RPMI8226 (cell line): ENCODE measurements around the gene DLL3.

Experiments
- DNase-seq: peaks from one replicate; pipeline ENCODE4 v3.0.0-alpha.2; 2015

Gene DLL3

GRCh38 chr19:39483141-39483540 lies 15.6 kb upstream of the DLL3 start:
- no peak for DNase-seq

DNA sequence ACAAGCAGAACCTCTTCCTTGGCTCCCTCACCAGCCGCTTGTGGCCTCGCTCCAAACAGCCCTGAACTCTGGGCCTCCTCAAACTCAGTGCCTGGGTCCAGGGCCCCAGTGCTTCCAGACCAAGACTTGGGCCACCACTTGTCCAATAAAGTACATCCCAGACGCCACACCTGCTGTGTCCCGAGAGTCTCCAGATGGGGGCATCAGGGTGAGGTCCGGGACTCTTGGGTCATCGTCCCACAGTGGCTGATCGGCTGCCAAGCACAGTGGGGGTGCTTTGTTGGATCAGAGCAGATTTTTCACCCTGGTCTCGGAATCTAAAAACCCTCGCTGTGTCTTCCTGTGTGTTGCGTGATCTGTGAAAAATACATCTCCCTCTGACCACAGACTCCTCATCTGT lies 9.0 kb upstream of the DLL3 start:
- DNase-seq, result no peak

- no peak for DNase-seq
Measured at GRCh38 chr19:39492225-39492624, 6.5 kb upstream of the DLL3 start.

GRCh38 chr19:39492788-39493187 lies 6.0 kb upstream of the DLL3 start:
- DNase-seq, result no peak

DNA sequence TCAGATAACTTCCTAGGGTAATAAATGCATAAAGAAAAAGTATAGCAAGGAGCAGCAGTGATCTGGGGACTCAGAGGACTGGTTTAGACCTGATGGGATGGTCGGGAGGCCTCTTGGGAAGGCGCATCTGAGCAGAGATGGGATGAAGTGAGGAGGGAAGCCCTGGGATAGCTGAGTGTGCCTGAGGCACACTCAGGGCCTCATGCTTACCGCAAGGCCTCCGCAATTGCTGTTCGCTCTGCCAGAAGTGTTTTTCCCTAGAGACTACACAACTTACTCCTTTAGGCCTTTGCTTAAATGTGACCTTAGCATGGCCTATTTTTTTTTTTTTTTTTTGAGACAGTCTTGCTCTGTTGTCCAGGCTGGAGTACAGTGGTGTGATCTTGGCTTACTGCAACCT lies 4.1 kb upstream of the DLL3 start:
- DNase-seq, result no peak

DNA sequence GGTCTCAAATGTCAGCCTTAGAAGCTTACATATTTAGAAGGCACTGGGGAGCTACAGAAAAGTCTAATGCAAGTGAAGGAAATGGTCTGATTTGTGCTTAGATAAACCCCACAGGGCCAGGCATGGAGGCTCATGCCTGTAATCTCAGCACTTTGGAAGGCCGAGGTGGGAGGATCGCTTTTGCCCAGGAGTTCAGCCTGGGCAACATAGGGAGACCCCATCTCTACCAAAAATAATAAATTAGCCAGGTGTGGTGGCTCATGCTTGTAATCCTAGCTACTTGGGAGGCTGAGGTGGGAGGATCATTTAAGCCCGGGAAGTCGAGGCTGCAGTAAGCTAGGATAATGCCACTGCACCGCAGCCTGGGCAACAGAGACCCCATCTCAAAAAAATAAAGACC lies 2.7 kb upstream of the DLL3 start:
- DNase-seq, result no peak

DNA sequence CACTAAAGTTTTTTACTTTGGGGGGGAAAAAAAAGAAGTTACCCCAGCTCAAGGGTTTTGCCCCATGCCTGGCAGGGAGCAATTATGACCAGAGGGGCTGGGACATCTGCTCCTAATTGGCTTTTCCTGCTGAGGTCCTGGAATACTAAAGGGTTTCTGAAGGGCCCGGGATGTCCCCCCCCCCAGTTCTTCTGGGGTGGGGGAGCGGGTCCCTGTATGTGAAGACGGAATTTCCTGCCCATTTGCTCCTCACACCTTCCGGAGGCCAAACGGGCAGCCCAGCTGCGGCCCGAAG lies 1.1 kb upstream of the DLL3 start:
- DNase-seq, result no peak

GRCh38 chr19:39497996-39498797 lies 550 bp upstream of the DLL3 start:
- DNase-seq, result peak; percentile 61

GRCh38 chr19:39499932-39500331 lies 1.2 kb downstream of the DLL3 start:
- DNase-seq, result no peak

- DNase-seq, result no peak
Measured at GRCh38 chr19:39500543-39500942, 1.8 kb downstream of the DLL3 start.

DNA sequence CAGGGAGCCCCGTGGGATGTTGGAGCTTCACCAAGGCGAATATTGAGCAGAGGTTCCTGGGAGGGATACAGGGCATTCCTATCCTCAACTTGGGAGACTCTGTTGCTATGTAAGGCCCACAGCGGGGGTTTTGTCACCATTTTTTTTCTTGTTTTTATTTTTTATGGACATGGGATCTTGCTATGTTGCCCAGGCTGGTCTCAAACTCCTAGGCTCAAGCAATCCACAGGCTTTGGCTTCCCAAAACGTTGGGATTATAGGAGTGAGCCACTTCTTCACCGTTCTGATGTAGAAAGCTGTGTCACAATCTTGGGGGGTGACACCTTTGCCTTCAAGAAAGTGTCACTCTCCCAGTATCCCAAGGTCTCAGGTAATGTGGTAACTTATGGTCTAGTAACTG lies 2.6 kb downstream of the DLL3 start:
- no peak for DNase-seq

GRCh38 chr19:39502640-39503417 lies 4.1 kb downstream of the DLL3 start:
- DNase-seq, result peak; percentile 85

DNA sequence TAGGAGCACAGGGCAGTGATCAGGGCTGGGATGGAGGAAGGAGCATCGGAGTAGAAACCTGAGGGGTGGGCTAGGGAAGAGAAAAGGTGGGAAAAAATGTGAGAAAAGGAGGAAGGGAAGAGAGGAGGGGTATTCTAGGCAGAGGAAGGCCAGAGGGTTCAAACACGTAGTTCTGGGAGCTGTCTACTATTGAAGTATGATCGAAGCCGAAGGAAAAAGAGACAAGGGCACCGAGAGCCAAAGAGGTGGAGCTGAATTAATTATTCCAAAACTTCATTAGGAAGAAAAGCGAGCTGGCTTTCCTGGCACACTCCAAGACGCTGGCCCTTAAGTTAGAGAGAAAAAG lies 7.8 kb downstream of the DLL3 start:
- DNase-seq, result no peak

GRCh38 chr19:39506944-39507714 lies 8.4 kb downstream of the DLL3 start:
- peak; percentile 59 for DNase-seq

GRCh38 chr19:39507715-39508364 lies 9.1 kb downstream of the DLL3 start:
- no peak for DNase-seq

DNA sequence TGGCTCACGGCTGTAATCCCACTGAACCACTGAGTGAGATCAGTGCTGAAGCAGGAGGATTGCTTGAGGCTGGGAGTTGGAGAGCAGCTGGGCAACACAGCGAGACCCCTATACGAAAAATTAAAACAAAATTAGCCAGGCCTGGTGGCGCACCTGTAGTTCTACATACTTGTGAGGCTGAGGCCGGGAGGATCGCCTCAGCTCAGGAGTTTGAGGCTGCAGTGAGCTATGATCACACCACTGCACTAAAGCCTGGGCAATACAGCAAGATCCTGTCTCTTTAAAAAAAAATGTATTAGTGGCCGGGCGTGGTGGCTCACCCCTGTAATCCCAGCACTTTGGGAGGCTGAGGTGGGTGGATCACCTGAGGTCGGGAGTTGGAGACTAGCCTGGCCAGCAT lies 9.9 kb downstream of the DLL3 start:
- no peak for DNase-seq

GRCh38 chr19:39509233-39509632 lies 10.5 kb downstream of the DLL3 start:
- no peak for DNase-seq

DNA sequence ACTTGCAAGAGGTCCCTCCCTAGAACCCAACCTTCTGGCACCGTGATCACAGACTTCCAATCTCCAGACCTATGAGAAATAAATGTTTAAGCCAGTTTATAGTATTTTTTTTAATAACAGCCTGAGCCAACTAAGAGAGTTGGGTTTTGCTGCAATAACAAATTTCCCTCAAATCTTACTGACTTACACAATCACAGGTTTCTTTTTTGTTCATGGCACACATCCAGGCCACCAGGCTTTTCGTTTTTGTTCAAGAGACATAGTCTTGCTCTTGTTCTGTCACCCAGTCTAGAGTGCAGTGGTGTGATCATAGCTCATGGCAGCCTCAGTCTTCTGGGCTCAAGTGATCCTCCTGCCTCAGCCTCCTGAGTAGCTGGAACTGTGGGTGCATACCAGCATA lies 14.2 kb downstream of the DLL3 start:
- peak; percentile 18 for DNase-seq

DNA sequence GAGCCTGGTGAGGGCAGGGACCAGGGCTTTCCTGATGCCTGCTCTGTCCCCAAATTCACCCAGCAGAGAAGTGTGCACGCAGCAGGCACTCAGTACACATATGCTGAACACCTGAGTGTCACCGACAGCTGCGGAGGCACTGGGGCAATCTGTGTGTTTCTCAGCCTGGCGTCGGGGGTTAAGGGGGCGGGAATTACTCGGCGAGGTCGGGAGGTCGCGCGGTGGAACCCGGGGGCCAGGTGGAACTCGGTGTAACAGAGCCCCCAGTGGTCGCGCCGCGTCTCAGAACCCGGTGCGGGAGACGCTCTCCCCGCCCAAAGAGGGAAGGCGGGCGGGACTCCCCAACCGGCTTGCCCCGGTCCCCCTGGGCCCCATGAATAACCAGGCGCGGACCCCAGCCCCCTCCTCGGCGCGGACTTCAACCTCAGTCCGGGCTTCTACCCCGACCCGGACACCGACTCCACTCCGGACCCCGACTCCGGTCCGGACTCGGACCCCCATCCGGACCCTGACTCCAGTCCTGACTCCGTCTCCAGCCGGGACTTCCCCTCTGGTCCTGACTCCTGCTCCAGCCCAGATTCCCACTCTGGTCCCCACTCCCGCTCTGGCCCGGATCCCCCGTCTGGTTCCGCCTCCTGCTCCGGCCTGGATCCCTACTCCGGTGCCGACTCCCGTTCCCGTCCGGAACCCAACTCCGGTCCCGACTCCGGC lies 16.2 kb downstream of the DLL3 start, which contains the start of gene SELENOV:
Gene SELENOV (plus strand): TSS at position 300 of the 711 bp plus-strand sequence. CDS start 74 bp downstream, at position 374.
- peak; percentile 10 for DNase-seq

DNA sequence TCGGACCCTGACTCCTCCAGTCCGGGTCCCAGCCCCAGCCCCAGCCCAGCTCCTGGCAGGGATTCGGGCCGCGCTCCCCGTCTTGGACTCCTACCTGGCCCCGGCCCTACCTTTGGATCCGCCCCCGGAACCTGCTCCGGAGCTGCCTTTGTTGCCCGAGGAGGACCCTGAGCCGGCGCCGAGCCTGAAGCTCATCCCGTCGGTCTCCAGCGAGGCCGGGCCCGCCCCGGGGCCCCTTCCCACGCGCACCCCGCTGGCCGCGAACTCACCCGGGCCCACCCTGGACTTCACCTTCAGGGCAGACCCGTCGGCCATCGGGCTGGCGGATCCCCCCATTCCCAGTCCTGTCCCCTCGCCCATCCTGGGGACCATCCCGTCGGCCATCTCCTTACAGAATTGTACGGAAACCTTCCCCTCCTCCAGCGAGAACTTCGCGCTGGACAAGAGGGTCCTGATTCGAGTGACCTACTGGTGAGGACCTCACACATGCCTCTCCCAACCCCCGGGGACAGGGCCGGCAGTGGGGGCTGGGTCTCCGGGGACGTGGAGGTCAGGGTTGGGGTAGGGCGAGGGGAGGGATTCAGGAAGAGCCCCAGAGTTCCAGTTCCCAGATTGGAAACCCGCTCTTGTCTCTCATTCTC lies 16.9 kb downstream of the DLL3 start:
- no peak for DNase-seq

- no peak for DNase-seq
Measured at GRCh38 chr19:39516270-39516669, 17.5 kb downstream of the DLL3 start.

- DNase-seq, result no peak
Measured at GRCh38 chr19:39517432-39517831, 18.7 kb downstream of the DLL3 start.
